ENCODE measurements around the gene MACF1. TPM values are rescaled to one million over a fixed set of nuclear protein-coding genes. Genes with fewer than 3 reads are reported as not detected.
"Not testable (repeated sequence)": the region's sequence is repeated elsewhere in the genome, so short reads cannot be mapped to it uniquely, and the experiment has no call there.

The MACF1 gene
- total RNA-seq, 1 donor from 2014 or later: 396 TPM

- intact Hi-C loops (cut with micrococcal nuclease): no loop called here
Observed at GRCh38 chr1:39488012-39488545, 283.6 kb downstream of the MACF1 start.

- intact Hi-C loops (cut with micrococcal nuclease): no loop called here
Observed at GRCh38 chr1:39488793-39489566, 284.5 kb downstream of the MACF1 start.

- intact Hi-C loops (cut with micrococcal nuclease): no loop called here
Observed at GRCh38 chr1:39489567-39490239, 285.2 kb downstream of the MACF1 start.

GRCh38 chr1:39490596-39491145 is 286.2 kb downstream of the MACF1 start:
- intact Hi-C loops (cut with micrococcal nuclease): no loop called here

GRCh38 chr1:39491146-39491921 is 286.8 kb downstream of the MACF1 start, which contains the start of gene BMP8A:
Gene BMP8A (plus strand): TSS chr1:39491636. CDS start chr1:39491992, 356 bp downstream.
- intact Hi-C loops (cut with micrococcal nuclease): no loop called here

- intact Hi-C loops (cut with micrococcal nuclease): not testable (repeated sequence)
Observed at GRCh38 chr1:39492118-39493042, 287.9 kb downstream of the MACF1 start.

- intact Hi-C loops (cut with micrococcal nuclease): not testable (repeated sequence)
Observed at GRCh38 chr1:39493043-39493810, 288.7 kb downstream of the MACF1 start.

- intact Hi-C loops (cut with micrococcal nuclease): no loop called here
Observed at GRCh38 chr1:39494671-39495410, 290.3 kb downstream of the MACF1 start.

GRCh38 chr1:39496520-39496919 is 292.0 kb downstream of the MACF1 start:
- intact Hi-C loops (cut with micrococcal nuclease): not testable (repeated sequence)

GRCh38 chr1:39497585-39497984 is 293.1 kb downstream of the MACF1 start:
- intact Hi-C loops (cut with micrococcal nuclease): no loop called here

- intact Hi-C loops (cut with micrococcal nuclease): not testable (repeated sequence)
Observed at GRCh38 chr1:39498096-39498710, 293.7 kb downstream of the MACF1 start.

- intact Hi-C loops (cut with micrococcal nuclease): not testable (repeated sequence)
Observed at GRCh38 chr1:39498821-39499220, 294.3 kb downstream of the MACF1 start.

- intact Hi-C loops (cut with micrococcal nuclease): no loop called here
Observed at GRCh38 chr1:39499668-39500067, 295.2 kb downstream of the MACF1 start.

- intact Hi-C loops (cut with micrococcal nuclease): no loop called here
Observed at GRCh38 chr1:39500862-39501389, 296.4 kb downstream of the MACF1 start.

- intact Hi-C loops (cut with micrococcal nuclease): no loop called here
Observed at GRCh38 chr1:39501666-39502065, 297.2 kb downstream of the MACF1 start.

GRCh38 chr1:39504436-39504835 is 299.9 kb downstream of the MACF1 start:
- intact Hi-C loops (cut with micrococcal nuclease): not testable (repeated sequence)

- intact Hi-C loops (cut with micrococcal nuclease): no loop called here
Observed at GRCh38 chr1:39505289-39505688, 300.8 kb downstream of the MACF1 start.

All from T-helper 2 cell treated with Interferon-gamma antibody and Interleukin-4, amounts not matched to agents 100 ng/mL and 5 ng/mL, for 36 hours (primary cell).